COR-L47 (cell line): ENCODE data around the gene MRPL21.
"Not testable (repeated sequence)": the region's sequence is repeated elsewhere in the genome, so short reads cannot be mapped to it uniquely, and the experiment has no call there.

Experiments used
- DNase-seq: peaks from one replicate; lab custom pipeline; 2025; lab: John Stamatoyannopoulos, UW

The MRPL21 gene

GRCh38 chr11:68910965-68911364 lies 7.3 kb upstream of the MRPL21 start:
- no peak for DNase-seq

GRCh38 chr11:68908273-68908672 lies 4.6 kb upstream of the MRPL21 start:
- no peak for DNase-seq

- DNase-seq = no peak
Observed at GRCh38 chr11:68905421-68906360, 2.1 kb upstream of the MRPL21 start.

- DNase-seq = no peak
Observed at GRCh38 chr11:68904248-68904847, 716 bp upstream of the MRPL21 start.

GRCh38 chr11:68900835-68901381 lies 2.7 kb downstream of the MRPL21 start:
- no peak for DNase-seq

- no peak for DNase-seq
Observed at GRCh38 chr11:68897441-68897840, 6.2 kb downstream of the MRPL21 start.

- no peak for DNase-seq
Observed at GRCh38 chr11:68896171-68896959, 7.3 kb downstream of the MRPL21 start.

- DNase-seq = no peak
Observed at GRCh38 chr11:68893282-68893681, 10.3 kb downstream of the MRPL21 start.

GRCh38 chr11:68892576-68892975 lies 11.1 kb downstream of the MRPL21 start:
- DNase-seq = no peak

GRCh38 chr11:68891351-68891948 lies 12.2 kb downstream of the MRPL21 start:
- DNase-seq = no peak

- DNase-seq = peak; percentile 87
Observed at GRCh38 chr11:68890490-68891231, 13.0 kb downstream of the MRPL21 start.

GRCh38 chr11:68889948-68890446 lies 13.6 kb downstream of the MRPL21 start:
- DNase-seq = no peak

GRCh38 chr11:68884827-68885226 lies 18.8 kb downstream of the MRPL21 start:
- not testable (repeated sequence) for DNase-seq

GRCh38 chr11:68882391-68882790 lies 21.2 kb downstream of the MRPL21 start:
- no peak for DNase-seq

GRCh38 chr11:68881320-68881719 lies 22.3 kb downstream of the MRPL21 start:
- DNase-seq = no peak

GRCh38 chr11:68880851-68881250 lies 22.8 kb downstream of the MRPL21 start:
- no peak for DNase-seq

GRCh38 chr11:68878022-68878421 lies 25.6 kb downstream of the MRPL21 start:
- no peak for DNase-seq

- DNase-seq = no peak
Observed at GRCh38 chr11:68872216-68873003, 31.2 kb downstream of the MRPL21 start.

GRCh38 chr11:68870470-68870869 lies 33.2 kb downstream of the MRPL21 start:
- DNase-seq = no peak

- DNase-seq = no peak
Observed at GRCh38 chr11:68868221-68868835, 35.3 kb downstream of the MRPL21 start.
